Measurements from ENCODE around the gene PRKG1.
"Not testable (repeated sequence)": the region's sequence is repeated elsewhere in the genome, so short reads cannot be mapped to it uniquely, and the experiment has no call there.

The PRKG1 gene

DNA sequence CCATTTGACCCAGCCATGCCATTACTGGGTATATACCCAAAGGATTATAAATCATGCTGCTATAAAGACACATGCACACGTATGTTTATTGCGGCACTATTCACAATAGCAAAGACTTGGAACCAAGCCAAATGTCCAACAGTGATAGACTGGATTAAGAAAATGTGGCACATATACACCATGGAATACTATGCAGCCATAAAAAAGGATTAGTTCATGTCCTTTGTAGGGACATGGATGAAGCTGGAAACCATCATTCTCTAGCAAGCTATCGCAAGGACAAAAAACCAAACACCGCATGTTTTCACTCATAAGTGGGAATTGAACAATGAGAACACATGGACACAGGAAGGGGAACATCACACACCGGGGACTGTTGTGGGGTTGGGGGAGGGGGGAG, 138.7 kb downstream of the PRKG1 start:
- H3K4me3 Mint-ChIP-seq; H3K9me3 Mint-ChIP-seq; H3K27me3 Mint-ChIP-seq; DNase-seq; H3K4me1 Mint-ChIP-seq (ENCODE audit: low read depth in 2 of 2); ATAC-seq (replicated peaks); H3K36me3 Mint-ChIP-seq (ENCODE audit: insufficient read depth); H3K27ac Mint-ChIP-seq: not testable (repeated sequence)

DNA sequence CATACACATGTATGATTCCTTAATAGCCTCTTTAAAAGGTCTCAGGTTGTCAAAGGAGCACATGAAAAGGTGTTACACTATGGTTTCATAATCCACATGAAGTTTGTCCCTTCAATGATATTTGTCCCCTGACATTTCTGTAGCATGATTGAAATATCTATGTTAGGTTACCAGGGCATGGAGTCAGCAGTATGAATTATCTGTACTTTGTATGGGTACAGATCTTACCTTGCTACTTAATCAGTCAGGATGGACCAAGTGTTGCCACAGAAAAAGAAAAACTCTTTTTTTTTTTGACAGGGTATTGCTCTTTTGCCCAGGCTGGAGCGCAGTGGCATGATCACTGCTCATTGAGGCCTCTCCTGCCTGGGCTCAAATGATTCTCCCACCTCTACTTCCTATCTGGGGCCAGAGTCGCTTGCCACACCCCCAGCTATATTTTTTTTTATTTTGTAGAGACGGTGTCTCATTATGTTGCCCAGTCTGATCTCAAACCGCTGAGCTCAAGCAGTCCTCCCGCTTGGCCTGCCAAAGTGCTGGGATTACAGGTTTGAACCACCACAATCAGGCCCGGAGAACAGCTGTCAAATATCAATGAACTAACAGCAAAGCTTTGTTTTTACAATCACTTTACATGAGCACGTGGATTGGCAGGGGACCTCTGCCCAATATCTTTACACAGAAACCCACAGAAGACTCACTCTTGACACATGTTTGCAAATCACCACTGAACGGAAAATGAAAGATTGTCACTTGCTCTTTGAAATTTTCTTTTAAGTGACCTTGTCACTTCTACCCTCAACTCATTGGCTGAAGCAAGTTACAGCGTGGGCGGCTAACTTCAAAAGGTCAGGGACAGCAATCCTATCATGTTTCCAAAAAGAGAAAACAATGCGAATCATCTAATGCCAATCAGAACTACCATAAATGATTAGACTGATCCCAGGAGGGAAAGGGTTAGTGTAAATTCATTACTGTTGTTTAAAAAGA, 140.2 kb downstream of the PRKG1 start:
- Mint-ChIP-seq H3K27me3 (no peaks in the 10 kb centered on the region), H3K36me3 (ENCODE audit: insufficient read depth) (no peaks in the 10 kb centered on the region), H3K9me3 (no peaks in the 10 kb centered on the region), H3K4me1 (ENCODE audit: low read depth in 2 of 2) (no peaks in the 10 kb centered on the region), H3K27ac (no peak overlapping the region), H3K4me3 (no peak overlapping the region)
- DNase-seq (no peak), ATAC-seq (replicated peaks) (no peak)

GRCh38 chr10:51215951-51216834, 141.9 kb downstream of the PRKG1 start:
- Mint-ChIP-seq H3K27me3 (no peaks in the 10 kb centered on the region), H3K9me3 (no peaks in the 10 kb centered on the region), H3K4me3 (no peak overlapping the region), H3K36me3 (ENCODE audit: insufficient read depth) (no peaks in the 10 kb centered on the region), H3K27ac (no peak overlapping the region), H3K4me1 (ENCODE audit: low read depth in 2 of 2) (no peaks in the 10 kb centered on the region)
- no peak for ATAC-seq (replicated peaks)
- DNase-seq: no peak

DNA sequence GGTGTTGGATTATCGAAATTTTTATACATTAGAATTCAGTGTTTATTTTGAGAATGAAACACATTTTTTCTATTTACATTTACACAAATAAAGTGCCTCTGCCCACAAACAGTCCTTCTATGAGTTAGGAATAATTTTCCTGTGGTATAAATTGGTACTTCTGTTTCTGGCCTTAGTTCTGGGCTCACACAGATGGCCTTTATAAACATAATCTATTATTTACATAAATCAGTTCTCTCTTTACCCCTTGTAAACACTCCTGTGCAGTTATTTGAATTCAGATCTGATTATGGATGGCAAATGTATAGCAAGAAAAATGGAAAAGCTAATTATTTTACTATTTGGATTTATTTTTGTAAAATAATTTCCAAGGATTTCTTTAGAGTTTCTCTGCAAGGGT, 143.2 kb downstream of the PRKG1 start:
- H3K9me3 Mint-ChIP-seq: no peaks in the 10 kb centered on the region
- no peaks in the 10 kb centered on the region for H3K36me3 Mint-ChIP-seq (ENCODE audit: insufficient read depth)
- DNase-seq (no peak), ATAC-seq (replicated peaks) (no peak)
- H3K27ac Mint-ChIP-seq: no peak overlapping the region
- no peaks in the 10 kb centered on the region for H3K4me1 Mint-ChIP-seq (ENCODE audit: low read depth in 2 of 2)
- H3K4me3 Mint-ChIP-seq: no peak overlapping the region
- no peaks in the 10 kb centered on the region for H3K27me3 Mint-ChIP-seq

- no peak for DNase-seq
These were observed 150.4 kb downstream of the PRKG1 start for GRCh38 chr10:51224671-51225161.

DNA sequence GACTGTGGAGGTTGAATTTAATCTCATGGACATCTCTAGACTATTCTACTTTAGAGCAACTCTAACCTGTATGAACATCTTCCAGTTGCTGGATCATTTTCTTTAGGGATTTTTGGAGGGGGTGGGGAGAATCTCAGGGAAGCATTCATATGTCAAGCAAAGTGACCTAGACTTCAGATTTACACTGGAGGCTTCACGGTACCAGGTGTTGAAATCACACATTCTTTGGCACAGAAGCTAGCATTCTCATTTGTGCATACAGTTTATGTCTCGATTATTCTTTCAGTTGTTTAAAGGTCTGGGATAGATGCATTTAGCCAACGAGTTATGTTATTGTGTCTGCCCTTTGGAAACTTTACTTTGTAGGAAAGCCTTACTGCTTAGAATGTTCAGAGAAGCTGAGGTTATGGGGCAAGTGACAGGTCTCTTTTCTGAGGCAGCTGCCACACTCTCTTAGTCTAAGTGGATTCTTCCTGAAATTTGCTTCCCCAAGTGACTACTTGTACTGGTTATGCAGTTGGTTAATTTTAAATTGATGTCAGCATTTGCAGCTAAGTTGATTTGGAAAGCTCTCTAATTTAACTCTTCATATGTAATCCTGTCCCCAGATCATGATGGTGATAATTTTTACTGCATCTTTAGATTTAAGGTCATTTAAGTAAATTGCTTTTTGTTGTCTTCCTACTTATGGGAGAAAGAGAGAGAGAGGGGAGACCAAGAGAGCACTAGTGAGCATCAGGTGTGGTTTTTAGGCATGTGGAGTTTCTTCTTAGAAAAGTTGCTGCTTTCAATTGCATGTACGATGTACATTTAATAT, 153.8 kb downstream of the PRKG1 start:
- ATAC-seq (replicated peaks): no peak
- H3K4me3 Mint-ChIP-seq: no peak overlapping the region
- no peak for DNase-seq
- peaks cover 0 to 4% of the 10 kb centered on the region in 2 donors for H3K4me1 Mint-ChIP-seq (ENCODE audit: low read depth in 2 of 2)
- H3K27ac Mint-ChIP-seq: no peak overlapping the region
- no peaks in the 10 kb centered on the region for H3K27me3 Mint-ChIP-seq
- no peaks in the 10 kb centered on the region for H3K36me3 Mint-ChIP-seq (ENCODE audit: insufficient read depth)
- peaks cover 0 to 1% of the 10 kb centered on the region in 2 donors for H3K9me3 Mint-ChIP-seq

More at GRCh38 chr10:51224671-51225161, 150.4 kb downstream of the PRKG1 start:
- Mint-ChIP-seq H3K4me1 (ENCODE audit: low read depth in 2 of 2) (peaks cover 0 to 4% of the 10 kb centered on the region in 2 donors), H3K27ac (no peak overlapping the region), H3K9me3 (peaks cover 0 to 1% of the 10 kb centered on the region in 2 donors), H3K27me3 (no peaks in the 10 kb centered on the region), H3K36me3 (ENCODE audit: insufficient read depth) (no peaks in the 10 kb centered on the region), H3K4me3 (no peak overlapping the region)
- no peak for ATAC-seq (replicated peaks)

DNA sequence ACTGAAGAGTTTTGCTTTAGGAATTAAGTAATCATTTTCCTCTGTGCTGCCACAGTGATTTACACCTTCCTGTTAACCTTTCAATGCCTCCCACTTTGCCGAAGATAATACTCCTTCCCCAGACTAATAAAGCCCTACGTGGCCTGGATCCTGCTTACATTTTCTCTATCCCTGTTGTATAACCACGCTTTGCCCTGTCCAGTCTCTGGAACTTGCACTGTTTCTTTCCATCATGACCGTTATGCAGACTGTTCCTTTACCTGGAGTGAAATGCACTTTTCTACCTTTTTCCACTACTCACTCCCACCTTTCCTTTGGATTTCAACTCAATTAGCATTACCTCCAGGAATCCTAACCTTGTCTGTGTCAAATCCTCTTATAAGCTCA, 154.4 kb downstream of the PRKG1 start:
- no peaks in the 10 kb centered on the region for H3K27me3 Mint-ChIP-seq
- H3K27ac Mint-ChIP-seq: no peak overlapping the region
- no peak for ATAC-seq (replicated peaks)
- no peak overlapping the region for H3K4me3 Mint-ChIP-seq
- H3K9me3 Mint-ChIP-seq: peaks cover 0 to 1% of the 10 kb centered on the region in 2 donors
- peaks cover 0 to 4% of the 10 kb centered on the region in 2 donors for H3K4me1 Mint-ChIP-seq (ENCODE audit: low read depth in 2 of 2)
- DNase-seq: no peak
- H3K36me3 Mint-ChIP-seq (ENCODE audit: insufficient read depth): no peaks in the 10 kb centered on the region

DNA sequence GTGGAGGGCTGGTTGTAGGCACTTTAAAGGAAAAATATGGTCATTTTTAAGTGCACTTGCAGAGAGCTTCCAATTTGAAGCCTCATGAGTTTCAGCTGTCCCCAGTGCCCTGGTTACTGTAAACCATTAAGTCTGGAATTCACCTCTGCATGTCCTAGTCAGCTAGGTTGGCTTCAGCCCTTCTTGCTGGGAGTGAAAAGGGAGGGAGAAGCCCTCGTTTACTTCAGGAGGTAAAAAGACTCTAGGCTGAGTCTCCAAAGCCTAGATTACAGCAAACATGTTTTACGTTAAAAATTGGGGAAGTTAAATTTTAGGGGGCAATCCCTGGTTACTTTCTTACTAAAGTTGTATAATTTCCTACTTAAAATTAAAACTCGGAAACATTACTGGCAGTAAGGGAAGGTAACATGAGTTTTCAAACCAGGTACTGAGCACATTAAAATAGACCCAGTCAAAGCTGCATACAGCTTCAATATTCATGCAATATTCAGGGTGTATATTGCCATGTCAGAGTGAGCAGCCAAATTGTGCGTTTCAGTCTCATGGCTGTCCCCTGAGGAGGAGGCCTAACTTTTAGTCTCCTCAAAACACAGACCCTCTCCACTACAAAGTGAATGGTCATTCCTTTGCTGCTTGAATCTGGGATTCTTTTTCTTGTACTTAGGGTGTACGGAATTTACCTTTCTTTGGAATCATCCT, 156.7 kb downstream of the PRKG1 start:
- no peak for DNase-seq
- Mint-ChIP-seq H3K4me1 (ENCODE audit: low read depth in 2 of 2) (no peaks in the 10 kb centered on the region), H3K9me3 (peaks cover 0 to 1% of the 10 kb centered on the region in 2 donors), H3K4me3 (no peak overlapping the region), H3K27me3 (no peaks in the 10 kb centered on the region), H3K36me3 (ENCODE audit: insufficient read depth) (no peaks in the 10 kb centered on the region), H3K27ac (no peak overlapping the region)
- no peak for ATAC-seq (replicated peaks)

DNA sequence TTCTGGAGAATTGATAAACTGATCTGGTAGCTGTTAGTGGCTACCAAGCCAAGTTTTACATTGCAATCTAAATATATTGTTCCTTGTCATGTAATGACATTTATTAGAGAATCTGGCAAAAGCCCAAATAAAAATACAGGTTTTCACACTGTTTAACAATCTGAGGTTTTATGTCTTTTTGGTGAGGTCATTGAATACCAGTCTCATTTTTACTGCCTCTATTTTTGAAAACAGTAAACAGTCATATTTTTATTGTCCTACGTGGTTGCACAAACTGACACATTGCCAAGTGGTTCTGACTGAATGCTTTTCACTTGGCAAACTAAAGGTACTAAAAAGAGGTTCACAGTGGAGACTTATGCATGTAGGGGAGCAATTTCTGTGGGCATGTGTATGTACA, 157.5 kb downstream of the PRKG1 start:
- no peak overlapping the region for H3K27ac Mint-ChIP-seq
- ATAC-seq (replicated peaks) (no peak), DNase-seq (no peak)
- H3K27me3 Mint-ChIP-seq: no peaks in the 10 kb centered on the region
- H3K36me3 Mint-ChIP-seq (ENCODE audit: insufficient read depth): no peaks in the 10 kb centered on the region
- H3K4me3 Mint-ChIP-seq: no peak overlapping the region
- H3K9me3 Mint-ChIP-seq: peaks cover 0 to 1% of the 10 kb centered on the region in 2 donors
- no peaks in the 10 kb centered on the region for H3K4me1 Mint-ChIP-seq (ENCODE audit: low read depth in 2 of 2)

DNA sequence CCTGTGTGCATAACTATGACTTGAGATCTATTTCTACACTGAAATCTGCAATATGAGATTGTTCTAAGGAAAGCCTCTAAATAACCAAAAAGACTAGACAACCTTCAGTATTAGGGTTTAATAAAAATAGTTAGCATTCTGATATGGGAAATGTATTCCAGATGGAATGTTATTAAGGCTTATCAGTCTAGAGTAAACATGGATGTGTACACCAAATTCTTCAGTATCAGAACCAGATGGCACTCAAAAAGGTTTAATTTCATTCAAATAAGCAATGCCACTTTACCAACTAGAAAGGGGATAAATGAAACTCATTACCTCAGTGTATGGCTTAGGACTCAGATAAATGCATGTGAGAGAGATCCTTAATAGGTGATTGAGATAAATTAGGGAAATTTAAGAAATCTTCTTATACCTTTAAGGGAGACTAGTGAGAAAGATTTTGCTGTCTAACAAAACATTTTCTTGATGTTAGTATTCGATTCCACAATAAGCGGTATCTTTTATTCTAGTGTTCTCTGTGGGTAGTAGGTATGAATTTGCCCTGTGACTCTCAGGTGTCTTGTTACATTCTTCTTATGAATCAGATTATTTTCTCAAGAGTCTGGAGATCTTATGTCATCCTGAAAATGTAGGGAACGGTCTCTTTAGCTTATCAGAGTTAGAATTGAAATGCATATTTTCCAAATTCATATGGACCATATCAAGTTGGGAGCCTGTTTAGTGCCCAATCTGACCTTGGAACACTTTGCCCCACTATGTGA, 159.2 kb downstream of the PRKG1 start:
- H3K36me3 Mint-ChIP-seq (ENCODE audit: insufficient read depth): no peaks in the 10 kb centered on the region
- ATAC-seq (replicated peaks) (no peak), DNase-seq (no peak)
- no peaks in the 10 kb centered on the region for H3K9me3 Mint-ChIP-seq
- H3K4me3 Mint-ChIP-seq: no peak overlapping the region
- H3K27me3 Mint-ChIP-seq: no peaks in the 10 kb centered on the region
- no peak overlapping the region for H3K27ac Mint-ChIP-seq
- H3K4me1 Mint-ChIP-seq (ENCODE audit: low read depth in 2 of 2): no peaks in the 10 kb centered on the region

DNA sequence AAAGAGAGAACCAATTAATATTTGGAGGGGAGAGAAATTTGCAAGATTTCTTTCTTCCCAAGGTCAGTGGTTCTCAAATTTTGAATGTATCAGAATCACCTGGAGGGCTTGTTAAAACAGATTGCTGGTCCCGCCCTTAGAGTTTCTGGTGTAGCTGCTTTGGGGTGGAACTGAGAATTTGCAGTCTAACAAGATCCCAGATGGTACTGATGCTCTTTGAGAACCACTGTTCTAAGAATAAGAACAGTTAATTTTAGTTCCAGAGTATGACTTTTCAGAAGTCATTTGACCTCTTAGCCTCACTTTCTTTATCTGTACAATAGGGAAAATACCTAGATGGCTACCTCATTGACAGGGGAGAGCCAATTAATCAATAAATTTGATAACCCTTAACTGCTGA, 161.6 kb downstream of the PRKG1 start:
- Mint-ChIP-seq H3K27me3 (no peaks in the 10 kb centered on the region), H3K36me3 (ENCODE audit: insufficient read depth) (no peaks in the 10 kb centered on the region), H3K27ac (no peak overlapping the region), H3K4me3 (no peak overlapping the region), H3K4me1 (ENCODE audit: low read depth in 2 of 2) (no peaks in the 10 kb centered on the region), H3K9me3 (no peaks in the 10 kb centered on the region)
- ATAC-seq (replicated peaks): no peak
- DNase-seq: no peak

DNA sequence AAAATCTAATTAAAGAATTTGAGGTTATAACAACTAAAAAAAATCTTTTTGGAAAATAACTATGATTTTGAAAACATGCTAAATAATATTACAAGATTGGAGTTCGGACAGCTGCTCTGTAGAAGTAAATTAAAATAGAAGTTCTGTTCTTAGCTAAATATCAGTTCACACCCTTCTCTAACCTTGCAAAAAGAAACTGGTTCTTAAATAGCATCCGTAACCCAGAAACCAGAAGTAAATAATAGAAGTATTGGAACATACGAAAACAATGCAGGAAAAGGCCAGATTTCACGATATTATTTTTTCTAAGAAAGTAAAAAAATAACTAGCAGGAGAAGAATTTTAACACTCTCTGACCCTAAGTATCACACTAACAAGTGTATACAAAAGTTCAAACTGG, 164.7 kb downstream of the PRKG1 start:
- H3K4me1 Mint-ChIP-seq (ENCODE audit: low read depth in 2 of 2): no peaks in the 10 kb centered on the region
- no peaks in the 10 kb centered on the region for H3K36me3 Mint-ChIP-seq (ENCODE audit: insufficient read depth)
- no peaks in the 10 kb centered on the region for H3K9me3 Mint-ChIP-seq
- ATAC-seq (replicated peaks): no peak
- H3K27ac Mint-ChIP-seq: no peak overlapping the region
- no peak for DNase-seq
- no peak overlapping the region for H3K4me3 Mint-ChIP-seq
- H3K27me3 Mint-ChIP-seq: no peaks in the 10 kb centered on the region

Measured in effector memory CD8-positive, alpha-beta T cell (primary cell).